GM20000 (cell line): ENCODE results near the gene CPS1.

Experiments
- DNase-seq: peaks from one replicate; pipeline ENCODE4 v3.0.0; 2012; ENCODE audit warnings: low spot score
- CTCF ChIP-seq: IDR thresholded peaks from 2 replicates; pipeline ENCODE4 v1.5.1; 2012; ENCODE audit warnings: mild to moderate bottlenecking, control low read depth; ENCODE audit errors: extremely low read depth, missing control alignments

The CPS1 gene

GRCh38 chr2:210667711-210668110 lies 111.3 kb downstream of the CPS1 start:
- TF ChIP-seq CTCF, result no peak
- DNase-seq, result no peak

GRCh38 chr2:210671065-210671464 lies 114.7 kb downstream of the CPS1 start:
- no peak for TF ChIP-seq CTCF
- no peak for DNase-seq

- DNase-seq, result no peak
- no peak for TF ChIP-seq CTCF
Measured at GRCh38 chr2:210673117-210673516, 116.7 kb downstream of the CPS1 start.

- TF ChIP-seq CTCF, result no peak
- no peak for DNase-seq
Measured at GRCh38 chr2:210676067-210676466, 119.7 kb downstream of the CPS1 start.

- DNase-seq, result no peak
- TF ChIP-seq CTCF, result no peak
Measured at GRCh38 chr2:210681491-210681890, 125.1 kb downstream of the CPS1 start.

- DNase-seq, result no peak
- no peak for TF ChIP-seq CTCF
Measured at GRCh38 chr2:210686401-210686800, 130.0 kb downstream of the CPS1 start.

- no peak for DNase-seq
- no peak for TF ChIP-seq CTCF
Measured at GRCh38 chr2:210687786-210688470, 131.5 kb downstream of the CPS1 start.
